Measurements from ENCODE around the gene ACOX1. TPM values are rescaled to one million over a fixed set of nuclear protein-coding genes. Genes with fewer than 3 reads are reported as not detected.
A peak's percentile ranks its signal among the peaks of the same experiment; 100 is the strongest.

Gene ACOX1
- total RNA-seq, 4 donors from 2014 or later, result 46.9 to 73.3 (median 62.3) TPM

GRCh38 chr17:75898791-75899190 lies 80.2 kb downstream of the ACOX1 start:
- no peak for DNase-seq
- no peak overlapping the region for H3K27ac ChIP-seq
- WGBS, 2 donors, result 83 to 100% methylated on average over 1 to 4 of the region's 16 CpGs
- intact Hi-C loops (cut with DNase I), result no loop called here
- H3K9me3 ChIP-seq, result no peaks in the 10 kb centered on the region
- H3K4me3 ChIP-seq, result no peak overlapping the region
- H3K4me1 ChIP-seq, result peaks cover 34 to 54% (median 36%) of the 10 kb centered on the region in 3 donors
- H3K27me3 ChIP-seq, result no peaks in the 10 kb centered on the region
- TF ChIP-seq POLR2A (IDR thresholded peaks at IDR 0.05) (no peak), CTCF (IDR thresholded peaks at IDR 0.05) (no peak)
- H3K36me3 ChIP-seq, result peaks cover 10 to 57% (median 27%) of the 10 kb centered on the region in 3 donors

DNA sequence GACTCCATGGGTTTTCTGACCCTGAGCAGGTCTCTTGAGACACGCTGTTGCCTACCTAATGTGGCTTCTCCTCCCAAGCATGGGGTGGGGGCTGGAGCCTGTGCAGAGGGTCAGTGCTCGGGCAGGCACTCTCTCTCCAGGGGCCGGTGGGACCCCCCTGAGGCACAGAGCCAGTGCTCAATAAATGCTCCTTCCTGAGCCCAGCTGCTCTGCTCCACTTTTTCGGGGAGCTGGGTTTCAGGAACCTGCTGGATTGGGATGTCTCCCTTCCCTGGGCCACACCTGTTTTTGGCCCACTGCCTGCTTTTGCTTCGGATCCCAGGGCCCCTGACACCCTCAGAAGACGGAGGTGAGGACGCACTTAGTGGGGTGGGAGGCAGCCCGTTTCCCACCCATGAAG lies 80.9 kb downstream of the ACOX1 start:
- peak overlapping the region in 2 of 4 donors; percentile 84 to 99 for H3K27ac ChIP-seq
- H3K36me3 ChIP-seq, result peaks cover 10 to 56% (median 27%) of the 10 kb centered on the region in 3 donors
- no peak overlapping the region for H3K4me3 ChIP-seq
- no peaks in the 10 kb centered on the region for H3K27me3 ChIP-seq
- 71 to 92% methylated on average over 3 of the region's 8 CpGs for WGBS, 2 donors
- intact Hi-C loops (cut with DNase I), result no loop called here
- TF ChIP-seq POLR2A (IDR thresholded peaks at IDR 0.05), result no peak
- no peak for TF ChIP-seq CTCF (IDR thresholded peaks at IDR 0.05)
- H3K4me1 ChIP-seq, result peaks cover 26 to 53% (median 32%) of the 10 kb centered on the region in 3 donors
- DNase-seq, result no peak
- H3K9me3 ChIP-seq, result no peaks in the 10 kb centered on the region

- Histone ChIP-seq H3K36me3 (peaks cover 10 to 56% (median 29%) of the 10 kb centered on the region in 3 donors), H3K4me3 (peak overlapping the region; percentile 72 to 98 (median 90)), H3K27ac (peak overlapping the region; percentile 84 to 99 (median 95)), H3K9me3 (no peaks in the 10 kb centered on the region), H3K4me1 (peaks cover 25 to 54% (median 32%) of the 10 kb centered on the region in 3 donors), H3K27me3 (no peaks in the 10 kb centered on the region)
- TF ChIP-seq POLR2A (IDR thresholded peaks at IDR 0.05) (no peak), CTCF (IDR thresholded peaks at IDR 0.05) (no peak)
- intact Hi-C loops (cut with DNase I), result no loop called here
- DNase-seq, result no peak
- 48 to 76% methylated on average over 8 to 13 of the region's 37 CpGs for WGBS, 2 donors
Observed at GRCh38 chr17:75897160-75898019, 81.6 kb downstream of the ACOX1 start.

- peak within 1 kb of the TSS; percentile 84 to 99 (median 95) for H3K27ac ChIP-seq
- peak in 2 of 4 donors; percentile 59 to 83 for TF ChIP-seq POLR2A (IDR thresholded peaks at IDR 0.05)
- peak; percentile 24 to 44 (median 33) for TF ChIP-seq CTCF (IDR thresholded peaks at IDR 0.05)
- no peak for DNase-seq
- intact Hi-C loops (cut with DNase I), result no loop called here
- H3K27me3 ChIP-seq, result no peaks in the 10 kb centered on the region
- 0% methylated on average over 10 of the region's 102 CpGs; no CpG with 5 or more reads in 1 of the 2 donors for WGBS, 2 donors
- H3K36me3 ChIP-seq, result peaks cover 12 to 56% (median 37%) of the 10 kb centered on the region in 3 donors
- peaks cover 25 to 62% (median 32%) of the 10 kb centered on the region in 3 donors for H3K4me1 ChIP-seq
- peak within 1 kb of the TSS; percentile 72 to 98 (median 90) for H3K4me3 ChIP-seq
- H3K9me3 ChIP-seq, result no peaks in the 10 kb centered on the region
Observed at GRCh38 chr17:75896415-75897159, 82.4 kb downstream of the ACOX1 start, which contains the start of gene TRIM65. TRIM65 (minus strand) TSS chr17:75896951; CDS start chr17:75896937, 14 bp downstream.
